GM18868 (cell line): Measurements from ENCODE around the gene CEP19.
"Not testable (repeated sequence)": the region's sequence is repeated elsewhere in the genome, so short reads cannot be mapped to it uniquely, and the experiment has no call there.

Experiments used
- ATAC-seq: cut with Tn5 transposase; IDR thresholded peaks from one replicate; pipeline ENCODE4 v1.9.1; 2021; ENCODE audit warnings: mild to moderate bottlenecking, moderate library complexity; ENCODE audit not compliant: unreplicated experiment

CEP19 gene, protein sequence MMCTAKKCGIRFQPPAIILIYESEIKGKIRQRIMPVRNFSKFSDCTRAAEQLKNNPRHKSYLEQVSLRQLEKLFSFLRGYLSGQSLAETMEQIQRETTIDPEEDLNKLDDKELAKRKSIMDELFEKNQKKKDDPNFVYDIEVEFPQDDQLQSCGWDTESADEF

DNA sequence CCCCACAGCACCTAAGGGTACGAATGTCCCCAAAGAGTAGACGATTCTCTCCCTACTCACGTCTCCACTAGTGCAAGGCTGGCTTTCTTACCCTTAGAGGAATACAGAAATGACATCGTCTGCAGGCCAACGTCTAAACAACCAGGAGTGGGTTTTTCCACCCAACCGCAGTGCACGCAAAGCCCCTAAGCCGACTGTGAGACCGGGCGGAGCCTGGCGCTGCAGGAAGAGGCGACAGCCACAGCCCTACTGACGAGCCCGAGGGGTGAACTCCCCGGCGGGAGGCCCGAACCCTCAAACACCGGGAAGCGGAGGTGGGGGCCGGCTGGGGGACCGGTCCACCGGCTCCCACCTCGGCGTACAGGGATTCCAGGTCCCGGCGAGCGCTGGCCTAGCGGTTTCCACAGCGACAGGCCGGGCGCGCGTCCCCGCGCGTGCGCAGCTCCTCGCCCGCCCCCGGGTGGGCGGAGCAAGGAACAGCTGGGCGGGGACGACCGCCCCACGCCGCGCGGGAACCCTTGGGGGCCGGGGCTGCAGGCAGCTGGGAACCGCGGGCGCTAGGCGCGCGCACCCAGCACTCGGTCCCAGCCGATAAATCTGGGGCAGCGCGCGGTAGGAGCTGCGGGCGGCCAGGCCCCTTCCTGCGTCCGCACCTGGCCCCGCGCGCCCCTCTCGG lies at the start of gene CEP19, which contains the start of gene PIGX:
TSS of gene CEP19 (minus strand) at position 413 of the 676 bp plus-strand sequence. CDS start 3,593 bp downstream, outside the sequence.
TSS of gene PIGX (plus strand) at position 540 of the 676 bp plus-strand sequence.
- ATAC-seq: peak; percentile 75

DNA sequence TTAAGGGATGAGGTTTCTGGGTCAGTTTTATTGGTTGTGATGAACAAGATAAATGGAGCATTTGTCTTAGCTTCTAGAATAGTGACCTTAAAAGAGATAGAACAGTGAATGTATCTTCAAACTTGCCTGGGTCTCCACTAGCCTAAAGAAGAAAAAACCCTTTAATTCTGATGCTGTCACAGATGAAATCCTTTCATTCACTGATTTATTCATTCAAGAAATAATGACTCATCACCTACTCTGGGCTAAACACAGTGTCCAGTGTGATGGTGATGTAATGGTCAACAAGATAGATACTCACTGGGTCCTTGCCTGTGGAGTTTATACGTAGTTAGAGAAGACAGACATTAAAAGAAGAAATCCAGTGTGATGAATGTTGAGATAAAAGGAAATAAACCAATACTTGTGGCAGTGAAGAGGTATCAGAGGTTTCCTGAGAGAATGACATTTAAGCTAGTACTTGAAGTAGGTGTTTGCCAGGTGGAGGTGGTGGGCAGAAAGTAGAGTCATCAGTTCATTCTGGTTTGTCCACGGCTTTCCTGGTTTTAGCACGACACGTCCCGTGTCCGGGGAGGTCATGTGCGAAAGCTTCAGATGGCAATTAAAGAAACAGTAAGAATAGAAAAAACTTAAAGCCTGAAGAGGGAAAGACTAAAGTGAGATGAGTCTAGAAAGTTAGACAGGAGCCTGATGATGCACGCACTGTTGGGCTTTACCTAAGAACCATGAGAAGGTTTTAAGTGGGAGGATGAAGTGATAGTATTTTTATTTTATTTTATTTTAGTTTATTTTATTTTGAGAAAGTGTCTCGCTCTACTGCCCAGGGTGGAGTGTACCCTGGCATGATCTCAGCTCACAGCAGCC lies 46.1 kb upstream of the CEP19 start:
- no peak for ATAC-seq

DNA sequence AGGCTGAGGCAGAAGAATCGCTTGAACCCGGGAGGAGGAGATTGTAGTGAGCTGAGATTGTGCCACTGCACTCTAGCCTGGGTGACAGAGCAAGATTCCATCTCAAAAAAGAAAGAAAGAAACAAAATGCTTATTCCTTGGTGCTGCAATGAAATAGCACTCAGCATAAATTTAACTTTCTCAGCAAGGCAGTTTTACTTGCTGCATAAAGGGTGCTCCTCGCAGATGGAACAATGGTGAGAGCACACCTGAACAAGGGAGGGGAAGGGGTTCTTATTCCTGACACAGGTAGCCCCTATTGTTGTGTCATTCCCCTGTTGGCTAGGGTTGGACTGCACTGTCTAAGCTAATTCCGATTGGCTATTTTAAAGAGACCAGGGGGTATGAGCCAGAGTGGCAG lies 44.7 kb upstream of the CEP19 start:
- ATAC-seq: no peak

DNA sequence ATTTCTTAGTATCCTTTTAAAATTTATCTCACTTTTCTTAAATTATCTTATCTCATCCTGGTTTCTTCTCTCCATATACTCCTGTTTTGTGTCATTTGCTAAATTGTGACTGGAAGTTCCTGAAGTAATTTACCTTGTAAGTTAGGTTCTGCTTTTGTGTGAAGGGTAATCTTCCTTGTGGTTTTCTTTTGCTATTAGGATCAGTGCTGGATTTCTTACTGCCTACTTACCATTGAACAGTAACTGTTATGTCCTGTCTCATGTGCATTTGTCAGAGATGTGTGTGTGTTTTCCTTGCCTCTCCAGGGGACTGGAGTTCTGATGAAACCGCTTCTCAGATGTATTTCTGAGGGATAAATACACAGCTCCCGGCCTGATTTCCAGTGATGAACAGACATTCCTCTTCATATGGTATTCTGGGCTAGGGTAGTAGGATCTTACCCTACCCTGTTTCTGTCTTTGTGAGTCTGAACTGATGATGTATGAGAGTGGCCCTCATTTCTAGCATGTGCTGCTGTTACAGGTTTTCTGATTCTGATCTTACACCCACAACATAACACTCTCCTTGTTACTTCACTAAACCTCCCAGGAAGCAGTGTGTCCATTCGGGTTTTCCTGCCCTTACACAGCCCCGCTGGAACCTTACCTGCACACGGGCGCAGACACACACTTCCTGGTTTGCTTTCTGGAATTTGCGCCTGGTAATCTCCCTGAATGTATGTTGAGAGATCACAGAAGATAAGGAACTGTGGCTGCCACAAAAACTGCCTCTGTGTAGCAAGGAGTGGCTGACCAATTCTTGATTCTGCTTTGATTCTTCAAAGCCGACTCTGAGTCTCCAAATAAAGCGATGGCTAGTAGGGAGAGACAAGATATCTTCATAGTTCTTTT lies 42.3 kb upstream of the CEP19 start:
- ATAC-seq: no peak

DNA sequence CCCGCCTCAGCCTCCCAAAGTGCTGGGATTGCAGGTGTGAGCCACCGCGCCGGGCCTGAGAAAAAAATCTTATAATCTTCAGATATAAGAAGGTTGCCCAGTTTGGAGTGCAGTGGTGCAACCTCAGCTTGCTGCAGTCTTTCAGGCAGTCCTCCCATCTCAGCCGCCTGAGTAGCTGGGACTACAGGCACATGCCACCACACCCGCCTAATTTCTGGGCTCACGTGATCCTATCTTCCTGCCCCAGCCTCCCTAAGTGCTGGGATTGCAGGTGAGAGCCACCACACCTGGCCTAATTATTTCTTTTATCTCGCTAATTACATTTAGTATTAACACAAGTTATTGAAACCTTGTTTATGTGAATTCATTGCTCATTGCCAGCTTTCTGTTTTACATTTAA lies 41.2 kb upstream of the CEP19 start:
- no peak for ATAC-seq

DNA sequence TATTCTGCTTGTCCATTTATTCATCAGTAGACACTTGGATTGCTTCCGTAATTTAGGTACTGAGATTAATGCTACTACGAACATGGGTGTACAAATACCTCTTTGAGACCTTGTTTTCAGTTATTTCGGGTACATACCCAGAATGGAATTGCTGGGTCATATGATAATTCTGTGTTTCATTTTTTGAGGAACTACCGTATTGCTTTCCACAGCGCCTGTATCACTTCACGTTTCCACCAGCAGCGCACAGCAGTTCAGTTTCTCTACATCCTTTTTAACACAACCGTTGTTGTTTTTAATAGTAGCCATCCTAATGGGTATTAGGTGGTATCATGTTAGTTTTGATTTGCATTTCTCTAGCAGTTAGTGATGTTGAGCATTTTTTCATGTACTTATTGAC lies 37.1 kb upstream of the CEP19 start:
- peak; percentile 46 for ATAC-seq

DNA sequence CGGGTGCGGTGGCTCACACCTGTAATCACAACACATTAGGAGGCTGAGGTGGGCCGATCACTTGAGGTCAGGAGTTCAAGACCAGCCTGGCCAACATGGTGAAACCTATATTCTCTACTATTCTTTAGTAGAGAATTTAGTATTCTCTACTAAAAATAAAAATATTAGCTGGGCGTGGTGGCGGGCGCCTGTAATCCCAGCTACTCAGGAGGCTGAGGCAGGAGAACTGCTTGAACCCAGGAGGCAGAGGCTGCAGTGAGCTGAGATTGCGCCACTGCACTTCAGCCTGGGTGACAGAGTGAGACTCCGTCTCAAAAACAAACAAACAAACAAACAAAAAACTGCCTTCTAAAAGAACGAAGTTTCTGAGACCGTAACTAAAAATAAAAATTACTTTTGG lies 31.5 kb upstream of the CEP19 start:
- not testable (repeated sequence) for ATAC-seq

DNA sequence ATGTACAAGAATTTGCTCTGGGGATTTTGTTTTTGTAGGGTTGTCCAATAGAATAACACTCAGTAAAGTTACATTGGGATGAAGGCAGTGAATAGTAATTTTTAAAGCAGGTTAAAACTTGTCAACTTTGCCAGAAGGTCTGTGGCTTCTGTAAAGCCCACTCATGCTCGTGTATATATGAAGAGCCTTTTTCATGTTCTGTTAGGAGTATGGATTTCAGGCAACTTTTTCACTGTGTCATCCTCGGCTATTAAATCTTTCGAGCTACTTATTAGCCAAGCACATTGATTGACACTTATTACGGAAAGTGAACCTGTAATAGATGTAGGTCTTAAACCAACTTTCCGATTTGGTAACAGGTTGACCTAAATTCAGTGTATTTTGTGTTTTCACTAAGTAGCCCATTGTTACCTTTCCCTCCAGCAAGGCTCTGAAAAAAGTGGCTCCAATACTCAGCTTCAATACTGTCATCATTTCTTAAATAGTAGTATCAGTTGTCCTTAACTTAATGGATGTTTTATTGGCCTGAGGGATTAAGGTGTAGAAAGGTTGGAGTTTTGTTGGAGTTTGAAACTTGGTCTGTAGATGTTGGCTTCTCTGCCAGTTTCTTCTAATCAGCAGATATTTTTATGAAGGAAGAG lies 29.3 kb upstream of the CEP19 start:
- ATAC-seq: no peak

DNA sequence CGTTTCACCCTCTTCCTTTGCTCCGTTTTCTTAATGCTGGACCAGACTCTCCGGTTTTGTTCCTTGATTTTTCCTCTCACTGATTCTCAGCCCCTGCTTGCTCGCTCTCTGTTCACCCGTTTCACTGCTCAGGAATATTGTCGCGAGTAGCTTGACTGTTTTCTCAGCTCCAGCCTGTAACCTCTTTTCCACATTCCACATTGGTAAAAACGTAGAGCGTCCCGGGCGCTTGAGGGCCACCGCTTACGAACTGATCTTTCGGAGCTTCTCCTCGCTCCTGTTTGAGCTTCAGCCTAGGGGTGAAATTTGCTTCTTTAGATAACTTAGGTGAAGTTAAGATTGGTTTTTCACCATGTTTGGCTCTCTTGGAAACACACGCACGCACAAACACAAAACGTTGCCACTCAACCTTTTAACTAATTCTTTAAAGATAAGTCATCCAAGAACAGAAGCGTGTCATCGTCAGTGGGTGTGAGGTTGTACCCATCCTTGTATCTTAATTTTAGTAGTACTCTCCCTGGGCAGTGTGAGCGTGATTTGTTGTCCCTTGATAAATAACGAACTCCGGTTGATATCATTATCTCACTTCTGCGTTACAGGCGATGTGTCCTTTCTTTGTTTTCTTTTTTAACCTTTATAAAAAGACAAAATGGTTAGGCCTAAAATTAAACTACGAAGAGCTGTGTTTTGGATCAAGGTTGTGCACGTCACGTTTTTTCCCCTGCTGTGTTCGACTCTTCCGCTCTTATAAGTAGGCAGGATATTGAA lies 28.6 kb upstream of the CEP19 start:
- ATAC-seq: no peak

DNA sequence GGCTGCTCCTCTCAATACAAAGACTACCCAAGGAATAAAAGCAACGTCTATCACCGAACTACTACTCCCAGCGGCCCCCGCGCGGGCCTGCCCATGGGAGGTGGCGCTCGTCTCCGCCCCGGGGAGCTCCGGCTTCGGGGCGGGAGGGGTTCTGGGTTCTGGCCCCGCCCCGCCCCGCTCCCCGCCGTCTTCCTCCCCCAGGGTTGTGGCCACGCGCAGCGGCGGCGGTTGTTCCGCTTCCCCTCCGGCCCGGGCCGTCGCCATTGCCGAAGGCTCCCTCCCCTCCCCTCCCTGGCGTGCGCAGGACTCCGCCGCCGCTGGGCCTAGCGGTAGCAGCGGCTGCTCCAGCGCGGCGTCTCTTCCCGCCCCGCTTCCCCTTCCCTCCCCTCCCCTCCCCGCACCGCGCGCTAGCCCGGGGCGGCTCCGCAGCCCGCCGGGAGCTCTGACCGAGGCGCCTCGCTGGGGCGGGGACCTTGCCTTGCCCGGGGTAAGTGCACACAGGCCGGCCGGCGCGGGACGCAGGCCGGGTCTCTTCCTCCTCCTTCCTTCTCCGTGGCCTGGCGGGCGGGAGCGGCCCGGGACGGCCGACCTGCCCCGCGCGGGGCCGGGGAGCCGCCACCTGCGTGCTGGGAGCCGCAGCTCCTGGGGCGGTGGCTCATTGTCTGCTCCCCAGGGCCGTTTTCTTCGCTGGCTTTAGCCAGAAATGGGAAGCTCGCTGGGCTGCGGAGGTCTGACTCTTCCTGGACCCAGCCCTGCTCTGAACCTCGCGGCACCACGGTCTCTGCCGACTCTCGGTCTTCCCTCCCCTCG lies 27.8 kb upstream of the CEP19 start, which contains the start of gene PAK2:
TSS of gene PAK2 (plus strand) at position 187 of the 810 bp plus-strand sequence. CDS start 42,790 bp downstream, outside the sequence.
- ATAC-seq: peak; percentile 86

DNA sequence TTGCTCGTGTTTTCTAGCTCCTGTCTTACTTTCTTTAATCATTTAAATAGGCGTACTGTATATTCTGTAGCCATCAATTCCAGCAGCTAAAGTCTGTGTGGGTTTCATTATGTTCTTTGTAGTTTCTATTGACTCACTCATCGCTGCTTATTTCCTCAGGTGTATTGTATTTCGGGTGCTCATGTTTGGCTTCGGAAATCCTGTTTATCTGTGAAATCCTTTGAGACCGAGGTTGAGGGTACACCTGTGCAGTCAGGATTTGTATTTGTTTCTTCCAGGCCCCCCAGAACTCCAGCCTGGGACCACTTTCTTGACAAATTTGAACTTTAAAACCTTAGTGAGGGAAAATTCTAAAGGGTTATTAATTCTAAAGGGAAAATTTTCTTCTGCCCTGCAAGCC lies 25.6 kb upstream of the CEP19 start:
- no peak for ATAC-seq

DNA sequence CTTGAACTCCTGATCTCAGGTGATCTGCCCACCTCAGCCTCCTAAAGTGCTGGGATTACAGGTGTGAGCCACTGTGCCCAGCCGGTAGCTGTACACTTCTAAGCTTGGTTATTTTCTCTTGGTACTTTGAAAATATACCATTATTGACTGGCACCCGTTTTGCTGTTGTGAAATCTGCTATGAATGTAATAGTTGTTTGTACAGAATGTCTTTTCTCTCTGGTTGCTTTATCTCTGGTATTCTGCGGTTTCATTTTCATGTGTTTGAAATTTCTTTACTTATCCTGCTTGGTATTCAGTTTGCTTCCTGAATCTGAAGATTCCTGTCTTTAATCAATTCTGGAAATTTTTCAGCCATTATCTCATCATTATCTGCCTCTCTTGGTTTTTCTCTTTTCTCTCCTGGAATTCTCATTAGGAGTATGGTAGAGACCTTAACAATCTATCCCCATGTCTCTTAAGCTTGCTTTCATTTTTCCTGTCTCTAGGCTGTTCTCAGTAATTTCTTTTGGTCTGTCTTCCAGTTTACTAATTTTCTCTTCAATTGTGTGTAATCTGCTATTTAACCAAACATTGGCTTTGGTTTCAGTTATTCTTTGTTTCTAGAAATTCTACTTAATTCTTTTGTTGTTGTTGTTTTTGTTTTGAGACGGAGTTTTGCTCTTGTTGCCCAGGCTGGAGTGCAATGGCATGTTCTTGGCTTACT lies 24.8 kb upstream of the CEP19 start:
- ATAC-seq: no peak

DNA sequence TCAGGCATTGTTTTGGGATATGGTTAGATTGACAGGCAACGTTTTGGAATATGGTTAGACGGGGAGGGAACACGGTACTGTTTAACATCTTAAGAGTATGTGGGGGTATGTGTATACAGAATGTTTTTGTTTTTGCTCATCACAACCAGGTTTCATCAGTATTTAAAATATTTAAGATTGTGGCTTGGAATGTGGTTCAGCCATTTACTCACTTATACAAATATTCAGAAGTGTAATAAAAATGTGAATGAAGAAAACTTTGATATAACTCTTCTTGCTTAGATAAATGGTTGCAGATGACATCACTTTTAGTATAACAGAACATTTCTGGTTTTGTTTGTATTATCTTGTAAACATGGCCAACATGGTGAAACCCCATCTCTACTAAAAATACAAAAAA lies 23.7 kb upstream of the CEP19 start:
- ATAC-seq: no peak

DNA sequence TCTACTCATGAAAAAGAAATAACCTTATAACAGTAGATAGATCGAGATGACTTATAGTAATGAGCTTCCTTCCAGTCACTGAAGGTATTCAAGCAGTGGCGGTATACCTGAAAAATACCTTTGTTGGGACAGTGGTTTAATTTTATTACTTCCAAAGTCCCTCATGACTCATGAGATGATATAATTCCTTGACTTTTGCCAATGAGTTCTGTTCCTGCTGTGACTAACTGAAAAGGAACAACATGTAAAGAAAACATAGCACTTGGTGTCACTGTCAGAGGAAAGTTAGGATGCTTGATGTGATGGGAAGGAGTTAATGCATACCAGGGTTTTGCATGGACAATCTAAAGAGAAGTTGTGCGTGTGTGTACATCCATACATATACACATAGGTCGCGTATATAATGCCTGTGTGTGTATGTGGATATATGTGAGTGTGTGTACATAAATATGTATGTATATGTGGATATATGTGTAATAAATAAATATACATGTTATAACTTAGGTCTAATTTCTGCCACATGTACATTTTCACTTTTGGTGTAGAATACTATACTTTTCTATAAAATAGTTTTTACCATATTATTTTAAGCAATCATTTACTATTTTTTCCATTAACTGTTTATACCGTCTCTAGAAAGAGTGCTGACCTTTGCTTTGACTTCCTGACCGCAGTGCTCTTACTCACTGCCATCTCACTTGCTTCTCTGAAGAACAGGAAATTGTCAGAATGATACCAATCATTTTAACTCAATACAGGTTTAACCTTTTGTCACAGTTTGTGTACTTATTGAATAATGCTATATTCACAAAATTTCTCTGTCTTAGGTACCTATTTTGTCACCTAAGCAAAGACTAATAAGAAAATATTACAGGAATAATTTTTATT lies 15.0 kb upstream of the CEP19 start:
- ATAC-seq: no peak

DNA sequence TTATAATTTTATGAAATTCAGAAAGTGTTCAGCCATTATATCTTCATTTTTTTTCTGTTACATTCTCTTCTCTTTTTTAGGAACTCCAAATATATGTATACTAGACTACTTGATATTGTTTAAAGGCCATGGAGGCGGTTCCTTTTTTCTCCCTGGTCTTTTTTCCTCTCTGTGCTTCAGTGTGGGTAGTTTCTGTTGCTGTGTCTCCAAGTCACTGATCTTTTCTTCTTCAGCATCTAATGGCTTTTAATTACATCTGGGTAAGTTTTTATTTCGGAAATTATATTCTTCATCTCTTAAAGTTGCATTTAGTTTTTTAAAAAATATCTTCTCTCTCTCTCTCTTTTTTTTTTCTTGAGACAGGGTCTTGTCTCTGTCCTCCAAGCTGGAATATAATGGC lies 9.0 kb upstream of the CEP19 start:
- ATAC-seq: no peak

DNA sequence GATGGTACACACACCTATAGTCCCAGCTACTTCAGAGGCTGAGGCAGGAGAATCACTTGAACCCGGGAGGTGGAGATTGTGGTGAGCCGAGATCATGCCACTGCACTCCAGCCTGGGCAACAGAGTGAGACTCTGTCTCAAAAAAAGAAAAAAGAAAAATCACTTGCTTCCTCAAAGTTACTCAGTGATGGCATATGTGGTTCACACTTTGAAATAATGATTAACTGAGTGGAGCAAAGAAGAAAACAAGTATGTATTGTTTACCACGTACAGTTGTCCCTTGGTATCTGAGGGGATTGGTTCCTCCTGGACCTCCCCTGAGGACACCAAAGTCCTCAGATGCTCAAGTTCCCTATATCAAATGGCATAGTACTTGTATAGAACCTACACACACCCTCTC lies 5.1 kb upstream of the CEP19 start:
- ATAC-seq: not testable (repeated sequence)
